ENCODE measurements around the gene UPK3A.

DNA sequence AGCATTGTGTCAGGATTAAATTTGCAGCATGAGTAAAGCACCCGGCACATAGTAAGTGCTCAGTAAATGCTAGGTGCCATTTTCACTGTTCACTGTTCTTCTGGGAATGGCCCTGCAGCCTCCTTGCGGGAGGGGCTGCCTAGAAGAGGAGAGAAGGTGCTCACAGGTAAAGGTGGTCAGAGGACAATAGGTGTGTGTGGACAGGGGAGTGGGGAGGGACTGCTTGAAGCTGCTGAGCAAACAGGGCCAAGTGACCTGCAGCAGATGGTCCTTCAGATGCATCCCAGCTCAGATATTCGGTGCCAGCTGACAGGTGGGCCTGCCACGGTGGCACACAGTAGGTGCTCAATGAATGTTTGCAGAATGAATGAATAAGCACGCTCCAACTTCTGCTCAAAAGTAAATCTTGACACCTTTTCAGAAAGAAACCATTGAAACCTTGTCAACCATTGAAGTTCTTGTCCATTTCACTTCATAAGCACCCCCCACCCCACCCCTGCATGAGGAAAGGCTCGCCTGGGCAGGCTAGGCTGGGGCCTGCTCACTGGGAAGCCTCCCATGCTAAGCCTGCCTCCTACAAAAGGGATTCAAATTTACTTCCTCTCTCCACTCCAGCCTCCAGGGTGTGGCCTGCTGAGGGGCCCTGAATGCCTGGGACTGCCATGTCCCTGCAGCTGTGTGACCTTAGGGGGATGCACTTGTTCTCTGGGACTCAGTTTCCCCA lies 45.6 kb upstream of the UPK3A start:
- TF ChIP-seq, protein P1, sequence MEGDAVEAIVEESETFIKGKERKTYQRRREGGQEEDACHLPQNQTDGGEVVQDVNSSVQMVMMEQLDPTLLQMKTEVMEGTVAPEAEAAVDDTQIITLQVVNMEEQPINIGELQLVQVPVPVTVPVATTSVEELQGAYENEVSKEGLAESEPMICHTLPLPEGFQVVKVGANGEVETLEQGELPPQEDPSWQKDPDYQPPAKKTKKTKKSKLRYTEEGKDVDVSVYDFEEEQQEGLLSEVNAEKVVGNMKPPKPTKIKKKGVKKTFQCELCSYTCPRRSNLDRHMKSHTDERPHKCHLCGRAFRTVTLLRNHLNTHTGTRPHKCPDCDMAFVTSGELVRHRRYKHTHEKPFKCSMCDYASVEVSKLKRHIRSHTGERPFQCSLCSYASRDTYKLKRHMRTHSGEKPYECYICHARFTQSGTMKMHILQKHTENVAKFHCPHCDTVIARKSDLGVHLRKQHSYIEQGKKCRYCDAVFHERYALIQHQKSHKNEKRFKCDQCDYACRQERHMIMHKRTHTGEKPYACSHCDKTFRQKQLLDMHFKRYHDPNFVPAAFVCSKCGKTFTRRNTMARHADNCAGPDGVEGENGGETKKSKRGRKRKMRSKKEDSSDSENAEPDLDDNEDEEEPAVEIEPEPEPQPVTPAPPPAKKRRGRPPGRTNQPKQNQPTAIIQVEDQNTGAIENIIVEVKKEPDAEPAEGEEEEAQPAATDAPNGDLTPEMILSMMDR (IDR thresholded peaks at IDR 0.05), result no peak
- no peak for TF ChIP-seq TCF7L2 (IDR thresholded peaks at IDR 0.05; ENCODE audit: low read depth, low read length)
- TF ChIP-seq, protein P2, sequence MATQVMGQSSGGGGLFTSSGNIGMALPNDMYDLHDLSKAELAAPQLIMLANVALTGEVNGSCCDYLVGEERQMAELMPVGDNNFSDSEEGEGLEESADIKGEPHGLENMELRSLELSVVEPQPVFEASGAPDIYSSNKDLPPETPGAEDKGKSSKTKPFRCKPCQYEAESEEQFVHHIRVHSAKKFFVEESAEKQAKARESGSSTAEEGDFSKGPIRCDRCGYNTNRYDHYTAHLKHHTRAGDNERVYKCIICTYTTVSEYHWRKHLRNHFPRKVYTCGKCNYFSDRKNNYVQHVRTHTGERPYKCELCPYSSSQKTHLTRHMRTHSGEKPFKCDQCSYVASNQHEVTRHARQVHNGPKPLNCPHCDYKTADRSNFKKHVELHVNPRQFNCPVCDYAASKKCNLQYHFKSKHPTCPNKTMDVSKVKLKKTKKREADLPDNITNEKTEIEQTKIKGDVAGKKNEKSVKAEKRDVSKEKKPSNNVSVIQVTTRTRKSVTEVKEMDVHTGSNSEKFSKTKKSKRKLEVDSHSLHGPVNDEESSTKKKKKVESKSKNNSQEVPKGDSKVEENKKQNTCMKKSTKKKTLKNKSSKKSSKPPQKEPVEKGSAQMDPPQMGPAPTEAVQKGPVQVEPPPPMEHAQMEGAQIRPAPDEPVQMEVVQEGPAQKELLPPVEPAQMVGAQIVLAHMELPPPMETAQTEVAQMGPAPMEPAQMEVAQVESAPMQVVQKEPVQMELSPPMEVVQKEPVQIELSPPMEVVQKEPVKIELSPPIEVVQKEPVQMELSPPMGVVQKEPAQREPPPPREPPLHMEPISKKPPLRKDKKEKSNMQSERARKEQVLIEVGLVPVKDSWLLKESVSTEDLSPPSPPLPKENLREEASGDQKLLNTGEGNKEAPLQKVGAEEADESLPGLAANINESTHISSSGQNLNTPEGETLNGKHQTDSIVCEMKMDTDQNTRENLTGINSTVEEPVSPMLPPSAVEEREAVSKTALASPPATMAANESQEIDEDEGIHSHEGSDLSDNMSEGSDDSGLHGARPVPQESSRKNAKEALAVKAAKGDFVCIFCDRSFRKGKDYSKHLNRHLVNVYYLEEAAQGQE (IDR thresholded peaks at IDR 0.05; ENCODE audit: insufficient read depth in 1 of 2, low read depth in 2 of 2, low read length in 1 of 2), result no peak
- no peak for TF ChIP-seq POLR2AphosphoS5 (IDR thresholded peaks at IDR 0.05; ENCODE audit: low read depth, low read length)
